Measurements from ENCODE around the gene PPP1R9A.

The PPP1R9A gene

GRCh38 chr7:94912085-94912484, 4.7 kb downstream of the PPP1R9A start:
- no peak for DNase-seq

GRCh38 chr7:94913391-94913790, 6.0 kb downstream of the PPP1R9A start:
- no peak for DNase-seq

- DNase-seq = no peak
These were observed 14.5 kb downstream of the PPP1R9A start for GRCh38 chr7:94921911-94922310.

GRCh38 chr7:94922457-94922856, 15.1 kb downstream of the PPP1R9A start:
- no peak for DNase-seq

GRCh38 chr7:94923412-94923811, 16.0 kb downstream of the PPP1R9A start:
- DNase-seq = no peak

- DNase-seq = no peak
These were observed 20.8 kb downstream of the PPP1R9A start for GRCh38 chr7:94928168-94928707.

- DNase-seq = no peak
These were observed 26.0 kb downstream of the PPP1R9A start for GRCh38 chr7:94933256-94933990.

- DNase-seq = no peak
These were observed 32.0 kb downstream of the PPP1R9A start for GRCh38 chr7:94939395-94939794.

GRCh38 chr7:94940241-94940640, 32.8 kb downstream of the PPP1R9A start:
- DNase-seq = no peak

- DNase-seq = no peak
These were observed 34.6 kb downstream of the PPP1R9A start for GRCh38 chr7:94941844-94942632.

- DNase-seq = no peak
These were observed 35.7 kb downstream of the PPP1R9A start for GRCh38 chr7:94943134-94943533.

- DNase-seq = no peak
These were observed 42.1 kb downstream of the PPP1R9A start for GRCh38 chr7:94949532-94949931.

- DNase-seq = no peak
These were observed 48.4 kb downstream of the PPP1R9A start for GRCh38 chr7:94955807-94956206.

GRCh38 chr7:94957061-94957460, 49.7 kb downstream of the PPP1R9A start:
- no peak for DNase-seq

- DNase-seq = no peak
These were observed 55.3 kb downstream of the PPP1R9A start for GRCh38 chr7:94962661-94963060.

- DNase-seq = no peak
These were observed 62.2 kb downstream of the PPP1R9A start for GRCh38 chr7:94969434-94970084.

- DNase-seq = no peak
These were observed 62.7 kb downstream of the PPP1R9A start for GRCh38 chr7:94970085-94970576.

- no peak for DNase-seq
These were observed 63.9 kb downstream of the PPP1R9A start for GRCh38 chr7:94971051-94971867.

GRCh38 chr7:94972296-94972695, 64.9 kb downstream of the PPP1R9A start:
- DNase-seq = peak in 1 of 2 experiments; percentile 9

- no peak for DNase-seq
These were observed 66.5 kb downstream of the PPP1R9A start for GRCh38 chr7:94973844-94974243.

- DNase-seq = no peak
These were observed 67.0 kb downstream of the PPP1R9A start for GRCh38 chr7:94974423-94974822.

GRCh38 chr7:94975336-94975735, 67.9 kb downstream of the PPP1R9A start:
- DNase-seq = no peak
